HK-2 (cell line): Measurements from ENCODE around the gene RAN.
"Not testable (repeated sequence)": the region's sequence is repeated elsewhere in the genome, so short reads cannot be mapped to it uniquely, and the experiment has no call there.

Experiments
- DNase-seq: peaks from one replicate; pipeline ENCODE4 v3.0.0-alpha.2; 2018; ENCODE audit not compliant: unreplicated experiment

RAN gene

GRCh38 chr12:130849561-130850417 is 22.1 kb upstream of the RAN start:
- DNase-seq, result no peak

- no peak for DNase-seq
Observed at GRCh38 chr12:130850418-130851021, 21.3 kb upstream of the RAN start.

GRCh38 chr12:130856088-130856487 is 15.8 kb upstream of the RAN start:
- DNase-seq, result no peak

- no peak for DNase-seq
Observed at GRCh38 chr12:130858084-130858483, 13.8 kb upstream of the RAN start.

GRCh38 chr12:130859161-130859560 is 12.7 kb upstream of the RAN start:
- no peak for DNase-seq

GRCh38 chr12:130860311-130860710 is 11.6 kb upstream of the RAN start:
- no peak for DNase-seq

GRCh38 chr12:130862161-130862560 is 9.7 kb upstream of the RAN start:
- no peak for DNase-seq

- not testable (repeated sequence) for DNase-seq
Observed at GRCh38 chr12:130862771-130863170, 9.1 kb upstream of the RAN start.

GRCh38 chr12:130863298-130863697 is 8.6 kb upstream of the RAN start:
- DNase-seq, result no peak

GRCh38 chr12:130868412-130868811 is 3.5 kb upstream of the RAN start:
- no peak for DNase-seq

- DNase-seq, result peak; percentile 24
Observed at GRCh38 chr12:130870442-130871285, 1.2 kb upstream of the RAN start.

- peak; percentile 35 for DNase-seq
Observed at GRCh38 chr12:130872179-130873096, 572 bp downstream of the RAN start.

GRCh38 chr12:130873106-130873795 is 1.4 kb downstream of the RAN start:
- DNase-seq, result no peak

- no peak for DNase-seq
Observed at GRCh38 chr12:130873825-130874224, 2.0 kb downstream of the RAN start.

GRCh38 chr12:130874696-130875095 is 2.8 kb downstream of the RAN start:
- DNase-seq, result no peak

GRCh38 chr12:130875193-130875592 is 3.3 kb downstream of the RAN start:
- DNase-seq, result no peak

GRCh38 chr12:130875708-130876107 is 3.8 kb downstream of the RAN start:
- not testable (repeated sequence) for DNase-seq

GRCh38 chr12:130876297-130876696 is 4.4 kb downstream of the RAN start:
- no peak for DNase-seq

GRCh38 chr12:130876758-130877157 is 4.9 kb downstream of the RAN start:
- DNase-seq, result no peak

GRCh38 chr12:130877333-130877732 is 5.5 kb downstream of the RAN start:
- DNase-seq, result no peak
